ENCODE results near the gene SLCO2A1.

Gene SLCO2A1

GRCh38 chr3:133955892-133956291 lies 73.8 kb downstream of the SLCO2A1 start:
- DNase-seq (ENCODE audit: low read depth in 4 of 4, low spot score in 1 of 4): no peak

DNA sequence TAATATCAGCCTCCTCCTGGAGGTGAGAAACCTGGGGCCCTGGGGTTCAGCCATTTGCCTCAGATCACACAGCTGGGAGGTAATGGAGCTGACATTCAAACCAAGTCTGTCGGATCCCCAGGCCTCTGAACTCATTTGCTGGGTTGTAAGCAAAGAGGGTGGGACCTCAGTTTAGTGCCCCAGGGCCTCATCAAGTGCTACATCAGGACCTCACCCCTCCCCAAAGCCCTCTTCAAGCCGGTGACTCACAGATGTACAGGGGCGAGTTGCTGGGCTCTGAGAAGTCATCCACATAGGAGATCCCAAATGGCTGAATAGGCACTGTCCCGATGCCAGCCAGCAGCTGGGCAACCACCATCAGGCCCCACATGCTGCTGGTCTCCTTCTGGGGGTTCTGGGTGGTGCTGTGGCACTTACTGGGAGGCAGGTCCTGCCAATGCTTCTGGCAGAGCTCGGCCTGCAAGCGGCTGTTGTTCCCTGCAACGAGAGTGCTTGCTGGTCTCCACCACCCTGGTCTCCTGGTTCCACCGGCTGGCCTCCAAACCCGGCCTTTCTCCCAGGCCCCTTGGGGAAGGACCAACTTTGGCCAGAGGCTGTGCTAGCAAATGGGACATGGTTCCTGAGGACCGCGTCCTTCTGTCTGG lies 74.9 kb downstream of the SLCO2A1 start:
- no peak for DNase-seq (ENCODE audit: low read depth in 4 of 4, low spot score in 1 of 4)

GRCh38 chr3:133953297-133953696 lies 76.4 kb downstream of the SLCO2A1 start:
- DNase-seq (ENCODE audit: low read depth in 4 of 4, low spot score in 1 of 4): no peak

DNA sequence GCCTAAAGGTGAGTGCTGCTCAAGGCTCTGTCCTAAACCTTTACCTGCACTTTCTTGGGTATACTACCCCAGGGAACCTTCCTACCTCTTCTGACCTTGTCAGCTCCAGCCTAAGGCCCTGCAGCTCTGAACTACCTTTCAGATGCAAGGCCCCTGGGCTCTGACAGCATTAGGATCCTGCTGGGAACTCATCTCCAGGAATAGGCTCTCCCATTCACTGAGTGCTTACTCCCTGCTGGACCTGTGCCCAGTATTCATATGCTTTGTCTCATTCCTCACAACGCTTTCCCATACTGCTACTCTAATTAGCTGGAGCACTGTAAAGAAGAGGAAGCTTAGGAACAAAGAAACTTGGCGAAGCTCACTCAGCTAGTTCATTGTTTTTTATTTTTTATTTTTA lies 80.3 kb downstream of the SLCO2A1 start:
- DNase-seq (ENCODE audit: low read depth in 4 of 4, low spot score in 1 of 4): no peak

DNA sequence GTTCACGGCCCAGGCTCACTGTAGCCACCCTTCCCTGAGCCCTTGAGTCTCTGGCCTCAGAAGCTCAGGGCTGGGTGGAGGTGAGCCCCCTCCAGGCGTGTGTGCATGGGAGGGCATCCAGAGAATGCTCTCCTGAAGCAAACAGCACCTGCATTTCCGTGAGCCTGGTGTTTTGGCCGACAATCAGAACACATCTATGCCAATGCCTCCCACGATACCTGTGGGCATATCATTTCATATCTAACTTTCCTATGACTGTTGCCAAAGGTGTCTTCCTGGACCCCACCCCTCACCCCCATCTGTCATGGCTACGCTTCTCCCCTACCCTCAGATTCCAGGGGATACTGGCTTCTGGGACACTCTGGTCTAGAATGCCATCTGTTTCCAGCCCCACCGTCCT lies 80.7 kb downstream of the SLCO2A1 start:
- DNase-seq (ENCODE audit: low read depth in 4 of 4, low spot score in 1 of 4): no peak

DNA sequence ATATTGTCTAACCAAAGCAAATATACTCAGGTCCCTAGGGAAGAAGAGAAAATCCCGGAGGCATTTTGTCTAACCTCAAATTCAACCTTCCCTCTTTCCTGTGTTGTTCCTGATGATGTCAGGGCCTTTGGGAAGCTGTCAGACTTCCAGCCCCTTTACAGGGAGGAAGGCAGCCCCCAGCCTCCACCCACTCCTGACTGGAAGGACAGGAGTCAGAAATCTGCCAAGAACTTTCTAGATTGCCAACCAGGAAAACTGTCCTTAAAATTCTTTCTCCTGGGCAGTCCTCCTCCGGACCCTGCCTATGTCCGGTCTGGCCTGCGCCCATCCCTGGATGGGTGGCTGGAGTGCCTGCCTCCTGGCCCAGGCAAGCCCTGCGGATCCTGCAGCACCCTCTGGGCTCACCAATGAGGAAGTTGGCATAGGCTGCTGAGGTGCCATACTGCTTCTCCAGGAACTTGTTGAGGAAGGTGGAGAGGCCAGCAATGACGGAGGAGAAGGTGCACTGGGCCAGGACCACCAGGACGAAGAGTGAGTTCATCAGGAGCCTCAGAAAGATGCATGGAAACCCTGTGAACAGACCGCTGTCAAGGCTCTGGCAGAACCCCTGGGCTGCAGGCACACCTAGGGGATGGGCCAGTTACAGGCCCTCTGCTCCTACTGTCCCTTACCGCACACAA lies 81.5 kb downstream of the SLCO2A1 start:
- DNase-seq (ENCODE audit: low read depth in 4 of 4, low spot score in 1 of 4): no peak

GRCh38 chr3:133945381-133946095 lies 84.2 kb downstream of the SLCO2A1 start:
- DNase-seq (ENCODE audit: low read depth in 4 of 4, low spot score in 1 of 4): no peak

DNA sequence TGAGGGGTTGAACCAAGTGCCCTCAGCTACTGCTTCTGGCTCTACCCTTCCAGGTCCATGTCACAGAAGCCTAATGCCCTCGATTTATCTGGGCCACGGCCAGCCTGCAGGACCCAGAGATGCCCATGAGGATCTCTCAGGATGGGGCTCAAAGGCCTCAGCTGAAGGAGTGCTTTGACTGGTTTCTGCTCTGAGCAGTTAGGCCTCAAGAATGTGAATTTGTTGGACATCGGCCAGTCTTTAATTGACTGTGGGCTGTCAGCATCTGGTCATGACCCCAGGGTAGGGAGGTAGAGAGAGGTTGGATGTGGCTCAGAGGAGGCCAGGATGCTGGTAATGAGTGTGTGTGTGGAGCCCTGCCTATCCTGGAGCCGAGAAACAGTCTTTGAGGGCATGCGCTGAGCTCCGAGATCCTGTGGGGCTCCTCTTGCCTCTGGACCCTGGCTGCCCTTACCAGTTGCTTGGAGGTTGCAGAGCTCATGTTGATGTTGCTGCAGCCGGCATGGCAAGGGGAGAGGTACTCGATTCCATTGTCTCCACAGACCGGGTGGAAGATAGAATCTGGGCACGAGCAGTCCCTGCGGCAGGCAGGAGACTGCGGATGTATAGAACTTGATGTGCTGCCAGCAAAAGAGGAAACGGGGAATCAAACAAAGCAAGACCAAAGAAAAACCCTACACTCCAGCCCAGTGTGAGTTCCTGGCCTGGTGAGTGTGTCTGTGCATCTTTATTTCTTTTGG lies 84.9 kb downstream of the SLCO2A1 start:
- DNase-seq (ENCODE audit: low read depth in 4 of 4, low spot score in 1 of 4): no peak

DNA sequence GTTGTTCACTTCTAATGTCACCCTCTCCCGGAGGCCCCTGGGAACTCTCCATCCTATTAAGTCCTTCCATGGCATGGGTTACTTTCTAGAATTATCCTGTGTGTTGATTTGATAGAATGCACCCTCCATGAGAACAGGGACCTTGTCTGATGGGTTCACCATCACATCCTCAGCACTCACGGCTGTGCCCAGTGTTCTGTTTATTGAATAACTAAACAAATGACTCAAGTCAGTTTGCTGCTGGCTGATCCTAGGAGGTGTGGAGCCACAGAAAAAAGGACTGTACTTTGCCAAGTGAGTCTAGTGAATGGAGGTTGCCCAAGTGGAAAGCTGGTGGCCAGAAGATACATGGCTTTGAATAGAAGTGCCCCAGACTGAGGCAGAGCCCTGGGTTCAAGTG lies 85.5 kb downstream of the SLCO2A1 start:
- DNase-seq (ENCODE audit: low read depth in 4 of 4, low spot score in 1 of 4): no peak

DNA sequence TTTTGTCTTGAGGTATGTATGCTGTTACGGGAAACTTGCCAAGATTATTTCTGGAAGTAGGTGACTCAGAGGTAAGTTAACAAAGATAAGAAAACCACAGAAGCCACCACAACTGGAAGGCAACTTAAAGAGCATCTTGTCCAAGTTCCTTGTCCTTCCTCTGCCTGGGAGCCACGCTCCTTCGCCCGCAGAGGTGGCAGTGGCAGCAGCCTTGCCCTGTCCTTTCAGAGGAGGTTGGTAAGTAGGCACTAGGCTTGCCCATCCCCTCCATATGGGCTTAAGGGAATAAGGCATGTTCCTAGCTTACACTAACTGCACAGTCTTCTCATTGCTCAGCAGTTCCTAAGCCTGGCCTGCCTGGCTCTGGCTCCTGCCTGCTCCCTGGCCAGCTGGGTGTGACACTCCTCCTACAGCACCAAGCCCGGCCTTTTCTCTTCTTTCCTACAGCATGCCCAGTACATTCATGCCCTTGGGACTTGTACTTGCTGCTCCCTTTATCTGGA lies 86.0 kb downstream of the SLCO2A1 start:
- no peak for DNase-seq (ENCODE audit: low read depth in 4 of 4, low spot score in 1 of 4)

GRCh38 chr3:133943031-133943535 lies 86.6 kb downstream of the SLCO2A1 start:
- no peak for DNase-seq (ENCODE audit: low read depth in 4 of 4, low spot score in 1 of 4)

DNA sequence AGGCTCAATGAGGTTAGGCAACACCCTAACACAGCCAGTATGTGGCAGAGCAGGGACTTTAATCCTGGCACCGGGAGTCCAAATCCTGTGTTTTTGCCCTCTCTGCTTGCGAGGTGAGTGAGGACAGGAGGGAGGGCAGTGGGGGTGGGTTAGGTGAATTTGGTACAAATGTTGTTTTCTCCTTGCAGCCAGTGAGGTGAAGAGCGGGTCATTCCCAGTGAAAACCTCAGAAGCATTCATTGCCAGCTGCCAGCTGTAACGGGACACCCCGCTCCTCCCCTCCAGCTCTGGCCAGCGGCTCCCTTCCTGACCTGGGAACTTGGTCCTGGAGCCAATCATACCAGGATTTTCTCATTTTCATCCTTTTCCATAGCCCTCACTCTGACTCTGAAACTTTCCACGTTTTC lies 88.3 kb downstream of the SLCO2A1 start:
- no peak for DNase-seq (ENCODE audit: low read depth in 4 of 4, low spot score in 1 of 4)

DNA sequence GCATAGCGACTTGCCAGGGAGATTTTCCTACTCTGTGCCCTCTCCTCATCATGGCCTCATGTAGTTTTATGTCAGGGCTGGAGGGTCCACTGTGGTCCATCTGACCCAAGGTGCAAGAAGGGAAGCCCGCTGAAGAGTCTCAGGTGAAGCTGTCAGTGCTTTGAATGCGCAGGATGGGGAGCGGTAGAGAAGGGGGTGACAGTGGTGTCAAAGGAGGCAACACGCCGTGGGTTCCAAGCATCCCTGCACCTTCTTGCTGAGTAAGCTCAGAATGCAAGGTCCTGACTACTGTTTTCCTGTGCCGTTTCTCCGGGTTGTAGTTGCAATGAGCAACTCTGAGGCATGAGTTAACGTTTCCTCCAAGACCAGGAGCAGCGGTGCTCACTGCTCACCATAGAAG lies 89.2 kb downstream of the SLCO2A1 start:
- DNase-seq (ENCODE audit: low read depth in 4 of 4, low spot score in 1 of 4): no peak

DNA sequence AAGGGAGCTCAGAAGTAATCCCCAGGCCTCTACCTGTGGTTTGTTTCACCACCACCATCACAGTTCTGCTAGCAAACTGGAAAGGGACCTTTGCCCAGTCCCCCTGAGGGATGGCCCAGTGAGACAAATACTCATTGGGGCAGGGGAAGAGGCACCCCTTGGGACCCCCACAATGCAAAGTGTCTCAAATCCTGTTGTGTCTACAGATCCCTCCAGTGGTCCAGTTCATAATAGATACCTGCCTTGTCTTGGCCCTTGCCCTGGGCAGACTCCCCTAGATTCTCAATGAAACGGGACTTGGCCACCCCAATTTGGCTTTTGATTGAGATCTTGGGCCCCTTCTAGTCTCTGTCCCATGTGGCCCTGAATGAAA lies 90.3 kb downstream of the SLCO2A1 start:
- DNase-seq (ENCODE audit: low read depth in 4 of 4, low spot score in 1 of 4): no peak

GRCh38 chr3:133938770-133939462 lies 90.8 kb downstream of the SLCO2A1 start:
- DNase-seq (ENCODE audit: low read depth in 4 of 4, low spot score in 1 of 4): no peak

DNA sequence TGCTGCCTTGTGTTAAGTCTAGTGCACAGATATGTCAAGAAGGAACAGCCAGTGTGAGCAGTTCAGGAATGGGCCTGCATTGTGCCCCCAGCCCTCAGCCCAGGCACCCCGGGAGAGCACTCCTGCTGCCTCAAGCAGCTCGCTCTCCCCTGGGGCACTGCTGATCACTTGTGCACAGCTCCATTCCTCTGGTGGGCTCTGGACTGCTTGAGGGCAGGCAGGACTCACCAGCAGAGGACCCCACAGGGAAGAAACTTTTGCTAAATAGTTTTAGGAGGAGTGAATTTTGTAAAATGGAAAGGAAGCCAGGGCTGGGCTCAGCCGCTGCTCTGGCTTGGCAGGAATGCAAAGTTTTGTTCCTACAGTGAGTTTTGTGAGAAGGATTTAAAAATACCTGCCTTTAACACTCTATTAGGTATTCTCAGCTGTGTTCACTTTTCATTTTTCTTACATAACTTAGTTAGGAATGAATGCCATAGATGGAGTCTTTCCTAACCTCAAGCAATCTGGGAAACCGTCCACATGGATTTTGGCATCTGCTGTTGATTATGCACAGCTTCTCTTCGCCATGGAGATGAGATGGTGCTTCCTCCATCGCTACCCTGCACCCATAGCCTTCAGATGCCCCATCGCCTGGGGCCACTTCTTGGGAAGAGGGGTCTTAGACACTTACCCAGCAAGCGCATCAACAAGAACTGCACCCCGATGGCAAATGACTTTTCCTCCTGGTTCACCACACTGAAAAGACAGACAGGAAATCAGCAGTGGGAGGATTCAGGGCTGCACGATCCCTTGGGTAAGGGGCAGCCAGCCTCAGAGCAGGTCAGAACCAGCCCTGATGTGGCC lies 91.7 kb downstream of the SLCO2A1 start:
- DNase-seq (ENCODE audit: low read depth in 4 of 4, low spot score in 1 of 4): no peak

DNA sequence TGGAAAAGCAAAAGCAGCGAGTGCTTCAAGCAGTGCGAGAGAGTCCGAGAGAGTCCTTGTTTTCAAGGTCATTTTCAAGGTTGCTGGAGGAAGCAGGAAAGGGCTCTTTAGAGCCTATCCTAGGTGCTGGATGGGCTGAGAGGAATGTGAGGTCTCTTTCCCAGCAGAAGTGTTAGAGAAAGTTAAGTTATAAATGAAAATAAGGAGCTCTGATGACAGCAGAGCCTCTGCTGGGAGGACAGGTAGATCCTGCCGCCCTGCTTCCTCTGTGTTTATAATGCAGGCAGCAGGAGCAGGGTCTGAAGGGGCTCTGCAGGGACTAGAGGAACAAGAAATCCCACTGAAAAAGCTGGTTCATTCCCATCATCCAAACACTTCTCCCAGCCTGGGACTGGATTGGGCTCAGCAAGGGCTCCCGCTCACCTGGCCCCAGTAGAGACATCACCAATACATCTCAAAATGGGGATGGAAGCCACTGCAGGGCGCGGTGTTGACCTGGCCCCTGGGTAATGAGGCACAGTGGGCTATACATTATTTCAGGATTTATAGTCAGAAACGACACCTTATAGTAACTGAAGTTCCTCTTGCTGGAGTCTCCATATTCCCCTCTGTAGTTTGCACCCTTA lies 92.6 kb downstream of the SLCO2A1 start:
- no peak for DNase-seq (ENCODE audit: low read depth in 4 of 4, low spot score in 1 of 4)

DNA sequence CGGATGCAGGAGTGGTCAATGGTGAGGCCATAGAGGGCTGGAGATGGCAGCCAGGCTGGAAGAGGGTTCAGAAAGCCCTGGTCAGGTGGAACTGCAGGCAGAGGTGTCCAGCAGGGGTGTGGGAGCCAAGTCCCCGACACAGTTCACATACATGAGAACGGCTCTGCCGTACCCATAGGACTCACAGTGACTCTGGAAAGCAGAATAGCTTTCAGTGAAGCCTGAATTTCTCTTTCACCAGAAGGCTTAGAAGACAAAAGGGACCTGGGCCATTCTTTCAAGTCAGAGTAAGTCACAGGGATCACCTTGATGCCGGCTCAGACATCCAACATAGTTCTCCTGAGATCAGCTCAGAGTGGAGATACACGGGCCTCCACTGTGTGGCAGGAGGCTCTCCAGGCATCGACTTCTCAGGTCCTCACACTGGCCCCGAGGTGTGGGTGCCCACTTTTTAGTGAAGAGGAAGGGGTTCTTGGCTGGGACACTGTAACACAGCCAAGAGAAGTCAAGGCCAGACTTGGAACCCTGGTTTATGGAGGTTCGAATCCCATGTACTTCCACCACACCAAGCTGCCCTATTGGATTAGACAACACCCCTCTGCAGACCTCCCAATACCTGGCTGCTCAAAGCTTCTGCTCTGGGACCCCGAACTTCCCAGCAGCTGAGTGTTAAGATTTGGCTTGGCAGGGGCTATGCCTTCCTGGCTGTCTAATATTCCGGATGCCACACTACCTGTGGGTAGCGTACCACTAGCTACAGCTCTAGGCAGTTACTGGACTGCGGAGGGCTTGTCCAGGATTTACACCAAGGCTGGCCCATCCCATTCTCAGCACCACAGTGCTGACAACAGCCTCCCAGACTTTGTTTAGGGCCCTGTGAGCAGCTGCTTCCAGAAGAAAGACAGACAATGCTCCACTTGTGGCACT lies 93.6 kb downstream of the SLCO2A1 start:
- DNase-seq (ENCODE audit: low read depth in 4 of 4, low spot score in 1 of 4): no peak
